ENCODE measurements around the gene ODAD4. TPM values are rescaled to one million over a fixed set of nuclear protein-coding genes. Genes with fewer than 3 reads are reported as not detected.

Gene ODAD4
- 1 to 10 TPM in 3 of 6 experiments, under 1 TPM in 3; 0.74 to 1.8 (median 0.97) TPM for total RNA-seq (2021; fragmentation: NEBNext Ultra II Directional; extraction: Animal tissue kit (Norgen Biotek cat#: 25700))
- long read RNA-seq = 0 reads

DNA sequence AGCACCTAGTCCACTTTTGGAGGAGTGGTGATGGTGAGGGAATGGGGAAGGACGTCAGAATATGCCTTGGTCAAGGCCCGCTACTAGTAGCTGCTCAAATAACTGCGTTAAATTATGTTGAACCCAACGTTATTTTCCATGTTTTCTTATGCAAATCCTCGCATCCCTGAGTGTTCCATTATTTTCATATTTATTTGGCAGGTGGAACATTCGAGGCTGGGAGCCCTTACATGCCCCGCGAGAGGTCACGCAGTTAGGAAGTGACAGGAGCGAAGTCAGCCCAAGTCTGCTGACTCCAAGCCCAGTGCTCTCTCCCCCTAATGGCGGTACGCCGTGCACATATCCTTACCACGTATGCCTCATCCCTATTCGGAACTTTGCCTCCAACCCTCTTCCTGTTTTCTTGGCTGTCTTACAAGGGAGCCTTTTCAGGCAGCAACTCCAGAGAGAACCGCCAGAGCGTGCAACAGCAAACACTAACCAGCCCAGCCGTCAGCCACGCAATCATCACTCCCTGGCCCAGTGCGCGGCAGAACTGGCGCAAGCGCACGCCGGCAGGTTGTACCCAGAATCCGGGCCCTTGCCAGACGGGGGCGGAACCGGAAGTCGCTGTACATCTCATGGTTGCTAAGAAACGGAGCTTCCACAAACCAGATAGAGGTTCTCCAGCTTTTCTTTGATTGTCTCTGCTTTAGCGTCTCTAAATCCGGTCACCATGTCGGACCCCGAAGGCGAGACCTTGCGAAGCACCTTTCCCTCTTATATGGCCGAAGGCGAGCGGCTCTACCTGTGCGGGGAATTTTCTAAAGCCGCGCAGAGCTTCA, at the start of gene ODAD4:
TSS of gene ODAD4 (plus strand) at position 609 of the 824 bp plus-strand sequence. CDS start at position 716, 107 bp downstream.
- Mint-ChIP-seq H3K27me3 (ENCODE audit: insufficient read depth) (no peaks in the 10 kb centered on the region; the same call in none of the 2 replicates), H3K27ac (peak within 1 kb of the TSS; percentile 99), H3K9me3 (no peaks in the 10 kb centered on the region), H3K4me1 (ENCODE audit: low read depth) (peaks cover 22% of the 10 kb centered on the region), H3K36me3 (ENCODE audit: low read depth) (no peaks in the 10 kb centered on the region), H3K4me3 (peak within 1 kb of the TSS; percentile 95)
- DNase-seq = peak; percentile 98
- TF ChIP-seq CTCF (IDR thresholded peaks at IDR 0.05) = peak; percentile 70

- H3K27ac Mint-ChIP-seq = no peak overlapping the region; the same call in none of the 2 replicates
These were observed 47.7 kb upstream of the ODAD4 start for GRCh38 chr17:41882756-41883155.

DNA sequence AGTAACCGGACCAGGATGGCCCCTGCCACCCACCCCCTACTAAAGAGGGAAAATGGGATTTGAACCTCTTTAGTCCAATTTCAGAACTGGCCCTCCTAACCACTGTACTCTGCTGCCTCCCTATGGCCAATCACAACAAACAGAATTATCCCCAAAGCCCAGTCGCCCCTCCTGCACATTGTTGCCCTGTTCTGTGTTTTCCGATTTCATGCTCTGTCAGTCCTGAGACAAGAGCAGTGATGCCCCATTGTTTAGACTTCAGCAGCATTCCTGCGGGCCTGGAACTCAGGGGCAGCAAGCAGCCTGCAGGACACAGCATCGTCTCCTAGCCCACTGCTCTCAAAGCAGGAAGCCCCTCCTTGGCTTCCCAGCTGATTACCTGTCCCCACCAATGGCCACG, 44.7 kb upstream of the ODAD4 start:
- H3K36me3 Mint-ChIP-seq (ENCODE audit: low read depth) = peaks cover 32% of the 10 kb centered on the region
- no peaks in the 10 kb centered on the region for H3K9me3 Mint-ChIP-seq

More at GRCh38 chr17:41882756-41883155, 47.7 kb upstream of the ODAD4 start:
- no peak overlapping the region for H3K4me3 Mint-ChIP-seq
- H3K27me3 Mint-ChIP-seq (ENCODE audit: insufficient read depth) = peaks cover 4% of the 10 kb centered on the region; the same call in 1 of the 2 replicates
- DNase-seq = no peak
- no peak for TF ChIP-seq CTCF (IDR thresholded peaks at IDR 0.05)
- H3K4me1 Mint-ChIP-seq (ENCODE audit: low read depth) = no peaks in the 10 kb centered on the region
- H3K9me3 Mint-ChIP-seq = no peaks in the 10 kb centered on the region
- H3K36me3 Mint-ChIP-seq (ENCODE audit: low read depth) = peaks cover 38% of the 10 kb centered on the region

DNA sequence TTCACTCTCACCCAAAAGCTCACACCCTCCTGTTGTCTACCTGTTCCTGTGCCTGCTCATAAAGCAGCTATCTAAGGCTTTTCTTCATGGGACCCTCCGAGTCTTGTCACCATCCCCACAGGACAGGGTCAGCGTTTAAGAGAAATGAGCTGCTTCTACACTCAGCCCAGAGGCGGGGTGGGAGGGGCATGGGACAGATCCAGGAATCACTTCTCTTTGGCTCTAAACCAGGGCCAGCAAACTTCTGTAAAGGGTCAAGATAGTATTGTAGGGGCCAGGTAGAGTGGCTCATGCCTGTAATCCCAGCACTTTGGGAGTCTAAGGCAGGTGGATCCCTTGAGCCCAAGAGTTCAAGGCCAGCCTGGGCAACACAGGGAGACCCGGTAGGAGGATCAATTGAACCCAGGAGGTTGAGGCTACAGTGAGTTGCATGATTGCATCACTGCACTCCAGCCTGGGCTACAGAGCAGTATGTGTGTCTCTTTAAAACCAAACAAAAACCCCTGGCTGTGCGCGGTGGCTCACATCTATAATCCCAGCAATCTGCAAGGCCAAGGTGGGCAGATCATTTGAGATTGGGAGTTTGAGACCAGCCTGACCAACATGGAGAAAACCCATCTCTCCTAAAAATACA, 42.0 kb upstream of the ODAD4 start:
- Mint-ChIP-seq H3K36me3 (ENCODE audit: low read depth) (peaks cover 25% of the 10 kb centered on the region), H3K27me3 (ENCODE audit: insufficient read depth) (peaks cover 1% of the 10 kb centered on the region; the same call in 1 of the 2 replicates), H3K4me3 (no peak overlapping the region), H3K27ac (no peak overlapping the region), H3K4me1 (ENCODE audit: low read depth) (peaks cover 11% of the 10 kb centered on the region), H3K9me3 (no peaks in the 10 kb centered on the region)
- DNase-seq = no peak
- no peak for TF ChIP-seq CTCF (IDR thresholded peaks at IDR 0.05)

More for the DNA sequence above, 44.7 kb upstream of the ODAD4 start:
- no peak for DNase-seq
- peak; percentile 26; the same call in 1 of the 2 replicates for TF ChIP-seq CTCF (IDR thresholded peaks at IDR 0.05)
- Mint-ChIP-seq H3K4me3 (no peak overlapping the region), H3K27me3 (ENCODE audit: insufficient read depth) (peaks cover 4% of the 10 kb centered on the region; the same call in 1 of the 2 replicates), H3K4me1 (ENCODE audit: low read depth) (no peaks in the 10 kb centered on the region), H3K27ac (no peak overlapping the region; the same call in 1 of the 2 replicates)

- Mint-ChIP-seq H3K4me1 (ENCODE audit: low read depth) (peaks cover 36% of the 10 kb centered on the region), H3K9me3 (no peaks in the 10 kb centered on the region), H3K36me3 (ENCODE audit: low read depth) (peaks cover 29% of the 10 kb centered on the region), H3K27ac (peak overlapping the region; percentile 52; the same call in 1 of the 2 replicates), H3K27me3 (ENCODE audit: insufficient read depth) (peaks cover 11% of the 10 kb centered on the region), H3K4me3 (no peak overlapping the region)
- no peak for TF ChIP-seq CTCF (IDR thresholded peaks at IDR 0.05)
- DNase-seq = no peak
These were observed 39.0 kb upstream of the ODAD4 start for GRCh38 chr17:41891135-41892020.

Data from HFFc6 (cell line).